SU-DHL-6 (cell line): Measurements from ENCODE around the gene SELENBP1.

ENCODE experiments used
- CTCF ChIP-seq: fragments of 200-600 bp; sonication (generic); IDR thresholded peaks from one replicate; pipeline ENCODE4 v1.5.1; 2017; ENCODE audit warnings: antibody characterized with exemption, mild to moderate bottlenecking, low read length, moderate library complexity; ENCODE audit not compliant: insufficient read depth, poor library complexity, severe bottlenecking
- EZH2phosphoT487 ChIP-seq: fragments of 200-600 bp; sonication (generic), shearing (Covaris generic); conservative IDR thresholded peaks from 2 replicates; pipeline ENCODE4 v1.6.1; 2018; ENCODE audit warnings: mild to moderate bottlenecking, antibody characterized with exemption, low read length, moderate library complexity, mixed read lengths

- TF ChIP-seq EZH2phosphoT487 (no peak), CTCF (no peak)
Observed at GRCh38 chr1:151334822-151335221, 37.7 kb downstream of the SELENBP1 start.
